GM18868 (cell line): ENCODE results near the gene FILIP1L.

Source experiments
- ATAC-seq: cut with Tn5 transposase; IDR thresholded peaks from one replicate; pipeline ENCODE4 v1.9.1; 2021; ENCODE audit warnings: mild to moderate bottlenecking, moderate library complexity; ENCODE audit not compliant: unreplicated experiment

FILIP1L gene

GRCh38 chr3:99929745-99930139 is 184.6 kb downstream of the FILIP1L start:
- no peak for ATAC-seq

- no peak for ATAC-seq
Measured at GRCh38 chr3:99928771-99929744, 185.2 kb downstream of the FILIP1L start.

GRCh38 chr3:99927671-99928457 is 186.4 kb downstream of the FILIP1L start:
- ATAC-seq: no peak

- no peak for ATAC-seq
Measured at GRCh38 chr3:99925584-99926230, 188.6 kb downstream of the FILIP1L start.

- ATAC-seq: no peak
Measured at GRCh38 chr3:99923873-99924272, 190.4 kb downstream of the FILIP1L start.

- no peak for ATAC-seq
Measured at GRCh38 chr3:99921986-99922385, 192.3 kb downstream of the FILIP1L start.

GRCh38 chr3:99921377-99921695 is 193.0 kb downstream of the FILIP1L start:
- ATAC-seq: no peak

- ATAC-seq: peak; percentile 77
Measured at GRCh38 chr3:99920481-99921376, 193.6 kb downstream of the FILIP1L start.

- ATAC-seq: no peak
Measured at GRCh38 chr3:99919694-99920093, 194.6 kb downstream of the FILIP1L start.

- no peak for ATAC-seq
Measured at GRCh38 chr3:99918715-99919114, 195.6 kb downstream of the FILIP1L start.

GRCh38 chr3:99915906-99916432 is 198.3 kb downstream of the FILIP1L start:
- no peak for ATAC-seq

- no peak for ATAC-seq
Measured at GRCh38 chr3:99911433-99911832, 202.9 kb downstream of the FILIP1L start.

GRCh38 chr3:99910752-99911290 is 203.5 kb downstream of the FILIP1L start:
- ATAC-seq: no peak

GRCh38 chr3:99909714-99910495 is 204.4 kb downstream of the FILIP1L start:
- ATAC-seq: no peak

GRCh38 chr3:99907959-99908544 is 206.2 kb downstream of the FILIP1L start:
- ATAC-seq: no peak

- no peak for ATAC-seq
Measured at GRCh38 chr3:99903869-99904268, 210.4 kb downstream of the FILIP1L start.

GRCh38 chr3:99902091-99902490 is 212.2 kb downstream of the FILIP1L start:
- peak; percentile 52 for ATAC-seq

GRCh38 chr3:99901200-99901926 is 212.9 kb downstream of the FILIP1L start:
- ATAC-seq: no peak
